GM12878 (cell line): ENCODE data around the gene EBPL. TPM values are rescaled to one million over a fixed set of nuclear protein-coding genes. Genes with fewer than 3 reads are reported as not detected.

Experiments
- ATAC-seq: fragments of 200-7000 bp; cut with Tn5 transposase; 3 replicates; pipeline ENCODE4 v1.9.1; 2020; ENCODE audit warnings: mild to moderate bottlenecking, moderate library complexity
- BruUV-seq: library from RNA; stranded (reverse); fragments of 400-500 nt; replicated peaks from 2 replicates; lab custom pipeline; 2021; lab: Mats Ljungman, UMichigan
- CTCF ChIA-PET: fragments of 300-600 bp; sonication (Branson Sonifier 250); formaldehyde crosslinking; extraction: SDS; loops from one replicate; lab custom pipeline; 2021; ENCODE audit warnings: inconsistent platforms; lab: Yijun Ruan, JAX
- POLR2A ChIA-PET: fragments of 350-600 bp; formaldehyde crosslinking; extraction: SDS; loops from one replicate; lab custom pipeline; 2021; ENCODE audit warnings: inconsistent platforms; lab: Charles Lee
- RAD21 ChIA-PET: fragments of 300-600 bp; sonication (Branson Sonifier 250); formaldehyde crosslinking; loops from one replicate; lab custom pipeline; 2023; ENCODE audit warnings: antibody characterized with exemption; ENCODE audit not compliant: unreplicated experiment; lab: Charles Lee
- SMC1A ChIA-PET: fragments of 300-600 bp; sonication (Branson Sonifier 250); formaldehyde crosslinking; loops from one replicate; lab custom pipeline; 2023; ENCODE audit not compliant: unreplicated experiment, uncharacterized antibody; lab: Charles Lee
- DNase-seq: peaks from one replicate; pipeline ENCODE4 v3.0.0-alpha.2; 2011; ENCODE audit warnings: low read depth, low spot score
- FAIRE-seq: peaks from 3 replicates; lab custom pipeline; 2011; peaks lifted over from hg19 to GRCh38; lab: Jason Lieb, UNC
- H2AFZ ChIP-seq: 2 replicates; pipeline ENCODE4 v1.6.0; 2011; ENCODE audit warnings: low read depth, low read length, control low read depth; ENCODE audit not compliant: control insufficient read depth
- H3K27ac ChIP-seq: 2 replicates; pipeline ENCODE4 v1.5.1; 2011; ENCODE audit warnings: control low read depth; ENCODE audit not compliant: control insufficient read depth, insufficient read depth
- H3K27me3 ChIP-seq, 2 experiments: replicated peaks in 1 of 2; 2 replicates each; pipeline versions ENCODE4 v1.6.0 to v1.6.1; 2011; ENCODE audit warnings: low read length in 1 of 2; ENCODE audit not compliant: control insufficient read depth in 2 of 2, insufficient read depth in 2 of 2
- H3K36me3 ChIP-seq, 2 experiments: 2 replicates each; pipeline ENCODE4 v1.5.1; 2011; ENCODE audit warnings: low read length in 1 of 2; ENCODE audit not compliant: control insufficient read depth in 2 of 2, insufficient read depth in 2 of 2
- H3K4me1 ChIP-seq: 2 replicates; pipeline ENCODE4 v1.6.1; 2011; ENCODE audit warnings: mild to moderate bottlenecking, low read length, moderate library complexity, mixed read lengths; ENCODE audit not compliant: control insufficient read depth, insufficient read depth
- H3K4me2 ChIP-seq: 2 replicates; pipeline ENCODE4 v1.6.0; 2011; ENCODE audit warnings: control low read depth; ENCODE audit not compliant: control insufficient read depth, insufficient read depth
- H3K4me3 ChIP-seq: fragments of 200-600 bp; sonication (generic); 2 replicates; pipeline ENCODE4 v1.5.1; 2016
- H3K79me2 ChIP-seq: 2 replicates; pipeline ENCODE4 v1.6.0; 2011; ENCODE audit warnings: low read length; ENCODE audit not compliant: control insufficient read depth, insufficient read depth
- H3K9ac ChIP-seq: 2 replicates; pipeline ENCODE4 v1.8.0; 2011; ENCODE audit warnings: low read length, control low read depth, mixed read lengths; ENCODE audit not compliant: control insufficient read depth, insufficient read depth
- H3K9me3 ChIP-seq: replicated peaks from 3 replicates; pipeline ENCODE4 v1.5.1; 2011; ENCODE audit warnings: mild to moderate bottlenecking, low read length; ENCODE audit not compliant: control insufficient read depth, insufficient read depth
- H4K20me1 ChIP-seq: 2 replicates; pipeline ENCODE4 v1.6.0; 2011; ENCODE audit not compliant: control insufficient read depth, insufficient read depth
- CEBPZ ChIP-seq: fragments of 150-350 bp; IDR thresholded peaks from 2 replicates; pipeline ENCODE4 v1.6.1; 2016; ENCODE audit warnings: low read depth, low read length
- EGR1 ChIP-seq, 2 experiments: IDR thresholded peaks; 1 replicate in 1 of 2; 2 replicates in 1 of 2; pipeline ENCODE4 v1.6.1; 2011 to 2012; ENCODE audit warnings: low read depth in 2 of 2, low read length in 2 of 2, borderline replicate concordance in 1 of 2, mild to moderate bottlenecking in 1 of 2, moderate library complexity in 1 of 2
- NKRF ChIP-seq: fragments of 450-650 bp; conservative IDR thresholded peaks from 2 replicates; pipeline ENCODE4 v1.6.1; 2017; ENCODE audit warnings: mild to moderate bottlenecking, moderate library complexity
- SMC3 ChIP-seq: IDR thresholded peaks from 2 replicates; pipeline ENCODE4 v1.6.1; 2011; ENCODE audit warnings: low read length, improper control_type of control experiment, borderline replicate concordance
- USF2 ChIP-seq: IDR thresholded peaks from 2 replicates; pipeline ENCODE4 v1.6.1; 2011; ENCODE audit warnings: low read depth, low read length, improper control_type of control experiment, borderline replicate concordance
- ZBTB40 ChIP-seq: fragments of 450-650 bp; IDR thresholded peaks from 2 replicates; pipeline ENCODE4 v1.6.1; 2016; ENCODE audit warnings: mild to moderate bottlenecking, moderate library complexity, borderline replicate concordance
- ZNF207 ChIP-seq: fragments of 450-650 bp; IDR thresholded peaks from 2 replicates; pipeline ENCODE4 v1.6.1; 2014; ENCODE audit warnings: antibody characterized with exemption, mild to moderate bottlenecking, borderline replicate concordance
- WGBS: methylation state at CpG from one replicate; pipeline ENCODE4 v1.1.6; 2016; ENCODE audit warnings: low lambda C conversion rate; ENCODE audit not compliant: insufficient replicate concordance, insufficient coverage; ENCODE audit errors: missing lambda C conversion rate; 5-methylcytosine and 5-hydroxymethylcytosine counted together
- in situ Hi-C: fragments of 300-500 bp; cut with MboI; formaldehyde crosslinking; loops from 9 replicates; pipeline ENCODE4 v1.14.3; 2018; ENCODE audit warnings: mixed read lengths
- intact Hi-C: fragments of 100-400 bp; cut with micrococcal nuclease; formaldehyde crosslinking; loops from one replicate; pipeline ENCODE4 v1.14.2; 2022; ENCODE audit not compliant: unreplicated experiment
- polyA plus RNA-seq, 11 experiments: library from polyadenylated mRNA; depleted of rRNA in 4 of 11; unstranded in 6 of 11; stranded (reverse) in 5 of 11; fragments of >200 nt; fragmentation: Nextera tagmentation in 4 of 11; fragmentation: Illumina TruSeq in 1 of 11; extraction: Ambion mirVana in 4 of 11; extraction: Trizol in 1 of 11; gene quantifications; 1 replicate in 1 of 11; 2 replicates in 10 of 11; pipeline versions ENCODE4 v1.2.1 to v1.2.3, GENCODE V29; 2011 to 2016; ENCODE audit warnings: inconsistent platforms in 2 of 11, missing spikeins in 2 of 11, low read depth in 1 of 11
- total RNA-seq, 4 experiments: library from RNA; depleted of rRNA in 3 of 4; stranded (reverse); fragments of >200 nt in 3 of 4; fragmentation: Illumina TruSeq in 1 of 4; extraction: Trizol in 1 of 4; gene quantifications; 2 replicates each; pipeline versions ENCODE4 v1.2.1 to v1.2.3, GENCODE V29; 2013 to 2021

The EBPL gene
- total and polyA plus RNA-seq, 10 of the 15 experiments (the other 5 are each of a cell fraction or from before 2014, with no cell fraction given), result 6.2 to 72.8 (median 43.5) TPM

- ChIA-PET SMC1A (interaction anchor here (0.8 to 5.8 kb wide), 11 partner anchors 9 to 307 kb away, joined by 3 to 45 read pairs (median 3); partner anchors contain the start of genes EBPL and KPNA3), CTCF (interaction anchor here (0.8 to 4.4 kb wide), 20 partner anchors 9 to 1130 kb away, joined by 3 to 53 read pairs (median 4); partner anchors contain the start of genes EBPL, KPNA3 and SPRYD7), POLR2A (no interaction called here), RAD21 (interaction anchor here (0.8 to 2.0 kb wide), 6 partner anchors 120 to 1398 kb away, joined by 3 to 13 read pairs (median 3); partner anchors contain the start of gene KPNA3)
- H3K4me2 ChIP-seq, result no peak overlapping the region
- peaks cover 0 to 3% of the 10 kb centered on the region in 2 experiments; a peak in 3 of 4 replicates for H3K36me3 ChIP-seq
- no peaks in the 10 kb centered on the region for H3K27me3 ChIP-seq
- no peaks in the 10 kb centered on the region for H3K9me3 ChIP-seq
- H2AFZ ChIP-seq, result no peak overlapping the region
- in situ Hi-C loops, result loop anchor here (25.0 kb wide), 1 partner anchor 1391 kb away; no protein-coding TSS in a partner anchor
- no TSS peak for BruUV-seq
- intact Hi-C loops, result no loop called here
- 97% methylated on average over 5 of the region's 5 CpGs for WGBS
- no peak for FAIRE-seq
- no peak overlapping the region for H3K27ac ChIP-seq
- TF ChIP-seq NKRF, result no peak
- TF ChIP-seq USF2, result no peak
- TF ChIP-seq EGR1 (IDR thresholded peaks at IDR 0.05; ENCODE audit: borderline replicate concordance in 1 of 2, low read depth in 2 of 2, low read length in 2 of 2), result no peak
- TF ChIP-seq ZNF207, result no peak
- TF ChIP-seq SMC3, result no peak
- TF ChIP-seq ZBTB40, result no peak
- no peak for TF ChIP-seq CEBPZ
- H3K4me1 ChIP-seq, result no peaks in the 10 kb centered on the region
- H3K9ac ChIP-seq, result no peak overlapping the region
- ATAC-seq, result no peak
- H3K4me3 ChIP-seq, result no peak overlapping the region
- no peaks in the 10 kb centered on the region for H4K20me1 ChIP-seq
- H3K79me2 ChIP-seq, result no peaks in the 10 kb centered on the region
- DNase-seq, result no peak
Measured at GRCh38 chr13:49670828-49671227, 20.5 kb downstream of the EBPL start.
